DMS 273 (cell line): ENCODE results near the gene CCDC102B.
A peak's percentile ranks its signal among the peaks of the same experiment; 100 is the strongest.
"Not testable (repeated sequence)": the region's sequence is repeated elsewhere in the genome, so short reads cannot be mapped to it uniquely, and the experiment has no call there.

Experiments
- DNase-seq: peaks from one replicate; lab custom pipeline; 2025; ENCODE audit not compliant: unreplicated experiment; lab: John Stamatoyannopoulos, UW

The CCDC102B gene

DNA sequence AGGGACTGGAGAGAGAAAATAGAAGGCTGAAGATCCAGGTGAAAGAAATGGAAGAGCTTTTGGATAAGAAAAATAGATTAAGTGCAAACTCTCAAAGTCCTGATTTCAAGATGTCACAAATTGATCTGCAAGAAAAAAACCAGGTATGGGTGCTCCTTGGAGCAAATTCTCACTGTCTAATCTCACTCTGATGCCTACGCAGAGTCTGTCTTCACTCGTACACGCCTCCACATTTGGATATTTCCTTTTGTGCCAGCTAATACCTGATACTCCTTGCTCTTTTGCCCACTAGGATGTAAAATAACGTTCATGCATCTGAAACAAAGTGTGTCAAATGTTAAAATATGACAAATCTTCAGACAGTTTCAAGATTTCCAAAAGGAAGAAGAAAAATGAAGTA lies 99.4 kb downstream of the CCDC102B start:
- no peak for DNase-seq

DNA sequence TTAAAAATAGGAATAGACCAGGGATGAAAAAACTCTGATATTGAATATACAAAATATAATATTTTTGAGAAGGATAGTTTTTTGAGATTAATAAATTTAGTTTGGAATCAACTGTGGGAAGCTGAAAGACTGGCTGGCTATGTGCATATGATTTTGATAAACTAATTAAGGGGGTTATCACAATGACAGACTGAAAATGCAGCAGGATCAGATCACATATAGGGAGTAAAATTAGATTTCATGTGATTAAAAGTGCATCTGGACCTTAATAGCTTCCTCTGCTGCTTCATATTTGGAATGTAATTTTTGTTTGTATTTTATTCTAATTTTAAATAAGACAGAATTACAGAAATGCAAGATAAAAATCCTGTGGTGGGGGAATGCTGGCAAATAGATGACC lies 111.7 kb downstream of the CCDC102B start:
- no peak for DNase-seq

DNA sequence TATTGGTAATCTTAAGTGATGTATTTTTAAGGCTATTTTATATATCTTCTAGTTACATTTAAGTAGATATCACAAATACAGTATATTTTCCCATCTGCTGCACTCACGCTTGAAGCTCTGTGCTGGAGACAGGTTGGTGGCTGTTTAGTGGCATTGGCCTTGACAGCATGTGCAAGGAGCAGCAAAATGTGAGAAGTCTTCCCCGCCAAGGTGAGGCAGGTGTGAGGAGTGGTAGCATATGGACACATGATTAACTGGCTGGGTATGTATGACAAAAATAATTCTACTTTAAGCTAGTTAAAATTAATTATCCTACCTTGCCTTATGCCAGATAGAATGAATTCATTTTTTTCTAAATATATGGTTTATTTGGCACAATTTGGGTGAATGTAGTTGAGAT lies 117.2 kb downstream of the CCDC102B start:
- no peak for DNase-seq

DNA sequence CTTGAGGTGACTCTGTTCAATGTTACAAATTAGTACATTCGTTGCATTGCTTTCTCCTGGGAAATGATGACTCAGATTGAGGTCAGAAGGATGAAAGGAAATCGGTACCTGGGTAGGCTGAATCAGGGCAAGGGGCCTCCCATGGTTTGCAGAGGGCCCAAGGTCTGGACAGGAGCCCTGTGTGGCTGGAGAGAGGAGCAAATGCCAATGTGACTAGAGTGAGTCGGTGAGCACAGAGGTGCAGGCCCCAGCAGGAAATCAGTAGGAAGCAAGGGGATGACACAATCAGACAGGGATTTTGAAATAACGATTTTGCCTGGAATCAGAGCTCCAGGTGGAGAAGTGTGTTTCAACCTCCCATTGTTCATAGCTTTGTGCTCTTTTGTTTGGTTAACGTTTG lies 118.9 kb downstream of the CCDC102B start:
- no peak for DNase-seq

DNA sequence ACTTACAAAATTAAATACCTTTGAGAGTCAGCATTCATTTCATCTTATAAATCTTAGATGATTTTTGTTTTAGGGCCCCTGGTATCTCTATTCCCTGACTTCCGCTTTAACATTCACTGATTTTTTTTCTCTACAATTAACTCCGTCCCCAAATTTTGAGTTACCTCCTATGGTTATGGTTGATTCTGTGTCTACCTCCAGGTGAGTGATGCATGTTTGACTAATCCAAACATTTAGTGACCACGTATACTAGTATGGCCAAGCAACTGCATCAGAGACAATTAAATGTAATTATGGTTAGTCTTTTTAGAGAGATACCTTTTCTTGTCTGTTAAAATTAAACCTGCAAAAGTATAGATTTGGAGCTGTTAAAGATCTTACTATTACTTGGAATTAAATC lies 120.3 kb downstream of the CCDC102B start:
- DNase-seq, result no peak

DNA sequence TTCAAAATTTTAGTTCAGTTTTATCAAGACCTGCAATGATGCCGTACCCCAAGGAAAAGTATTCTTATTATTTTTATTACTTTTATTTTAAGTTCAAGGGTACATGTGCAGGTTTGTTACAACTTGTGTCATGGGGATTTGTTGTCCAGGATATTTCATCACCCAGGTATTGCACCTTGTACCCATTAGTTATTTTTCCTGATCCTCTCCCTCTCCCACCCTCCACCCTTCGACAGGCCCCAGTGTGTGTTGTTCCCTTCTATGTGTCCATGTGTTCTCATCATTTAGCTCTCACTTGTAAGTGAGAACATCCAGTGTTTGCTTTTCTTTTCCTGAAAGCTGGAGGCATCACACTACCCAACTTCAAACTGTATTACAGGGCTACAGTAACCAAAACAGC lies 122.0 kb downstream of the CCDC102B start:
- DNase-seq, result no peak

DNA sequence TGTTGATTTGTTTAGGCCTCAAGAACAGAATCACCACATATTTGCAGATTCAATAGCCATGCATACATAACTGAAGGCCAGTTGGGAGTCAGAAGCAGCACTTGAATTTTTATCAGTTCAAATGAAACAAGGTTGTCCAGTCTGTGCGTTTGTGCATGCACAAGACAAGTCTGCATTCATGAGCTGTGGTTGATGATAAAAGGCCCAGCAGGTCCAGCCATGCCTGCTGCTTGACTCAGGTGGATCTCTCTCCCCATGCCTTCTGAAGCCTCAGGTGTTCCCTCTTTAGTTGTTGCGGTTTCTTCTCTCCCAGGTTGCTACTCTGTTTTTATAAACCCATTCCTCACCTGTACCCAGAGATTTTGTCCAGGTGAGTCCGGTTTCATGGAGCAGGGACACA lies 124.5 kb downstream of the CCDC102B start:
- DNase-seq, result no peak

DNA sequence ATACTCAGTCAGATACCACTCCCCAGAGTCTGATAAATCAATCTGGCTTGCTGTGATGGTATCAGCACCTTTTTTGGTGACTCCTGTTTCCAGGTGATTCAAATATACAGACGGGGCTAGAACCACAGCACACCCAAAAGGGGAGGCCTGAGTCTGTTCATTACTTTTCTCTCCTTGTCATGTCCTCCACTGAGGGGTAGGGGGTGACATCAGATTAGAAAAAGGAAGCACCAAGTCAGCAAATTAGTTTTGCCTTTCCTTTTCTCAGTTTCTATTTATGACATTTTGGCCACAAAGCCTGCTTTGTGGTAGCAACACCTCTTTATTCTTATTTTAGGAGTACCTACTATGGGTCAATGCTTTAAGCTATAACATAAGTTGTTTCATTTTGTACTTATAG lies 127.4 kb downstream of the CCDC102B start:
- DNase-seq, result peak; percentile 60

DNA sequence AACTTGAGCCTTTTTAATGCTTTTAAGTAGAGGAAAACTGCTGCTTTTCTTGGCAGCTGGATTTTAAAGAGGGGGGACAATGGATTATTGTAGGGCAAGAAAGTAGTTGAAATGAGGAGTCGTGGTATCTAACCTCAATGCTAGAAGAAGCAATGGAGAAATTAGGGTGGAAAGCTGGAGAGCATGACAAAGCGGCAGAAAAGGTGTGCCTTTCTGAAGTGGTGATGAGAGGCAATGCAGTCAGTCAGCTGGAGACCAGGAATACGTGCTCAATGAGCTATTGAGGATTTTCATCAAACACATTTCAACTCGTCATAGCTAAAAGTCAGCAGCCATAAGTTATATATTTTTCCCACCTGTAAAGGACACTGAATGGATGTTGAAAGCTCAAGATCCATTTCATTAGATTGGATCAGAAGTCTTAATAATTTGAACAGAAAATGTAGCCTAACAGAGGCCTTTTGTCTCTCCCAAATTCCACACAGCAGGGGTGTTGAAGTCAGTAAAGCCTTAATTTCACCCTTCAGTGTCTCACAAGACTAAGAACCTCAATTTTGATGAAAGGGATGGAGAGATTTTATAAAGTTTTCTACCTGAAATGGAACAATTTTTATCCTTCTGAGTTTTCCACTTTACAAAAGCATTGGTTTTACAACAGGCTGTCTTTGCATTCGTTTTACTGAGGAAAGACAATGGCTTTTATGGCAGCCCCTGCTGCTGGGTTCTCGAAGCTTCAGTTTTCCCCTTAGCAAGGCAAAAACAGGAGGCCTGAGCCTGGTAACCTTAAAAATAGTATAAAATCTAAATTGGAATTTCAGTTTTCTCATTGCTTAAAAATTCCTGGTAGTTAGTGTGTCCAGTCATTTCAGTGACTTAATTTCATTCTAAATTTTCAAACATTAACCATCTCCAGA lies 131.1 kb downstream of the CCDC102B start:
- DNase-seq, result no peak

DNA sequence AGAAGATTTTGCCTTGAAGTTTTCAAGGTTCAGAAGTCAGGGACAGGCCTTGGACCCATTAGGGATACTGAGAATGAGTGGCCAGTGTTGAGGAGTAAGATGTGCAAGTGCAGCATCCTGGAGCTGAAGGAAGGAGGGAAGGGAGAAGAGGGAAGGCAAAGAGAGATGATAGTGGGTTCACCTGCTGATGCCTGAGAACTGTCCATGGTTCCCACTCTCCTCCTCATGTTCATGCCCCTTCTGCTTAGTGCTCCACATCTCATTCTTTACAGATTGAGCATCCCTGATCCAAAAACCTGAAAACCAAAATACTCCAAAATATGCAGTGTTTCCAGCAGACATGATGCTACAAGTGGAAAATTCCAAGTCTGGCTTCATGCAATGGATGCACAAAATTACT lies 137.8 kb downstream of the CCDC102B start:
- no peak for DNase-seq

DNA sequence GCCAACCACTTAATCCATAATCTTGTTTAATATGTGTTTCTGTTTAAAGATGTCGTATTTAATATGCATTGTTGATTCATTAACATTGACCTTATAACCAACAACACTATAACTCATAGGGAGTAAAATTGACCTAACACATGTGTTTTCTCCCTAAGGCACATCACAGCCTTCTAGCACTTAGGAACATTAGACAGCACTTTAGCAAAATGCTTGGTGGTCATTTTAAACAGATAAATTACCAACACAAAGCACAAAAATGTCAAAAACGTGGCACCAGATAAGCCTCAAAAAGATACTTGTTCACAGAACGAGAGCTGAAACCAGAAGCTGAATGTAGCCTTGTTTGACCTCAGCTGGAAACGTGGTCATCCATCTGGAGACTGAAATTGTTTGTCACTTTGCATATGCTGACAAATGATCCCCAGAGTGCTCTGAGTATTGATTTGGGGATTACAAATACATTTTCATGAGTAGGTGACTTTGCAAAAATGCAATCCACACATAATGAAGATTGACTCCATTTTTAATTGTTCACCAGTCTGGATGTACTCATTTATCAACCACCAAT lies 139.2 kb downstream of the CCDC102B start:
- peak; percentile 26 for DNase-seq

DNA sequence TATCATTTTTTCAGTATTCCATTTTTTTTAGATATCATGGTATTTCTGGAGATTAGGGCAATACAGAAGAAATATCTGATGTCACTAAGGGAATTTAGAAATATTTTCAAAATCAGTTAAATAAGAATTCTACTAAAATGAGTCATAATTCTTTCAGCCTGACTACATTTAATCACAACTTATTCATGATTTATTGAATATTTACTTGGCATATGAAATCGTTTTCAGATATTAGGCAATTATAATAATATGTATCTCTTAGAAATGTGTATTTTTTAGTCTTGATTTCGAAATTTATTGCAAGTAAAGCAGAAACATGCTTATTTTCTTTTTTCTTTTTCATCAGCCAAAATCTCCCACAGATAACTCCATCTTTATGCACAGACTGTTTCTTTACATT lies 142.2 kb downstream of the CCDC102B start:
- no peak for DNase-seq

DNA sequence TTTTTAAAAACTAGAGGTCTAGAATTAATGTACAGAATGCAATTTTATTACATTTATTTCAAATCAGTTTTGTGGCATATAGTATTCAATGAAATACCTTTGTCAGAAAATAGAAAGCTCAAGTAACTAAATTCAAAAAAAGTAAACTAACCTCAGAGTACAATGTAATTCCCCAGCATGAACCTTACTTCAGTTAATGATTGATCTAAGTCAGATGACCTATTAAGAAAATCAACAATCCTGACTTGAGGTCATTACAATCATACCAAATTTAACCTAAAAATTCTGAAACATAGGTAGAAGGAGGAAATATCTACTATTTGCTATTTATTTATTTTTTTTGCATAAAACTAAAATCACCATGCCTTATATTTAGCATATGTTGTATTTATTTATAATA lies 142.9 kb downstream of the CCDC102B start:
- DNase-seq, result no peak

DNA sequence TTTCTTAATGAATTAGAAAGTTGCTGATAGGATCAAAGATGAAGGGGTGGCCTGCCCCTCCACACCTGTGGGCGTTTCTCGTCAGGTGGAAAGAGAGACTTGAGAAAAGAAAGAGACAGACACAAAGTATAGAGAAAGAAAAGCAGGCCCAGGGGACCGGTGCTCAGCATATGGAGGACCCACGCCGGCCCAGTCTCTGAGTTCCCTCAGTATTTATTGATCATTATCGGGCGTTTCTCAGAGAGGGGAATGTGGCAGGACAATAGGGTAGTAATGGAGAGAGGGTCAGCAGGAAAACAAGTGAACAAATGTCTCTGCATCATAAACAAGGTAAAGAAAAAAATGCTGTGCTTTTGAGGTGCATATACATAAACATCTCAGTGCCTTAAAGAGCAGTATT lies 144.3 kb downstream of the CCDC102B start:
- no peak for DNase-seq

DNA sequence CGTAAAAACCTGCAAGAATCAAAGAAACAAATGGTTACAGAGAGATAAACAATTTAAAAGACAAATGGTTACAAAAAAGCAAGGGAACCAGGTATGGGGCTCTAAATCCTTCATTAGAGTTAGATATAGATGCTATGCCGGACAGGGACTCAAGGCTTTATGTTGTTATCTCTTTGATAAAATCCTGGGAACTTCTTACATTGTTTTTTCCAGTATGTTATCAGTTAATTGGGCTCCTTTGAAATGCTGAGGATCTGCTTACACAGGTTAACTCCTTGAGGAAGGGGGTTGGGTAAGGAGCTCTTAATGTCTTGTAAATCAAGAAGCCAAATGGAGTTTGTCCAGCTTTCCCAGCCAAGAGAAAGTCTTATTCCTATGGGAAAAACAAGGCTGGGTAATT lies 146.0 kb downstream of the CCDC102B start:
- not testable (repeated sequence) for DNase-seq

DNA sequence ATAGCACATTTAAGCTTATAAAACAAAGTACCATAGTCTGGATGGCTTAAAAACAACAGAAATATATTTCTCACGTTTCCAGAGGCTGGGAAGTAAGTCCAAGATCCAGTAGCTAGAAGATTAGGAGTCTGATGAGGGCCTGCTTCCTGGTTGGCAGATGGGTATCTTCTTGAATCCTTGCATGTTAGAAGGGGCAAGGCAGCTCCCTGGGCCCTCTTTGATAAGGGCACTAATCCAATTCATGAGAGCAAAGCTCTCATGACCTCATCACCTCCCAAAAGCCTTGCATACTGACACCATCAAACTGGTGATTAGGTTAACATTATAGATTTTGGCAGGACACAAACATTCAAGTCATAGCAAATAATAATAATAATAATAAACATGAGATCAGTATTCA lies 146.4 kb downstream of the CCDC102B start:
- peak; percentile 9 for DNase-seq

DNA sequence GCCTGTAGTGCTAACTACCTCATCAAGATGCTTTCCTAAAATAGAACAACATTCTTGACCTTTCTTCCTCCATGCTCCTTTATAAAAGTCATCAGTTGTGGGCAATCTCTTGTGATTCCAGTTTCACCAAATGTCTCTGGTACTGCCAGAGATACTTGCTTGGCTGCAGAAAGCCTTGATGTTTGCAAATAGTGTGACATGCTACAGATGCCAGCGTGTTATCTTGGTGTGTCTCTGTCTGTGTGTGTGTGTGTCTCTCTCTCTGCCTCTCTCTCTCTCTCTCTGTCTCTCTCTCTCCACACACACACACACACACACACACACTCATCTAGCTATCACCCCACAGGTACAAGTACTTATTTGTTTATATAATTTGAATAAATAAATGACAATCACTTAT lies 146.9 kb downstream of the CCDC102B start:
- DNase-seq, result no peak

DNA sequence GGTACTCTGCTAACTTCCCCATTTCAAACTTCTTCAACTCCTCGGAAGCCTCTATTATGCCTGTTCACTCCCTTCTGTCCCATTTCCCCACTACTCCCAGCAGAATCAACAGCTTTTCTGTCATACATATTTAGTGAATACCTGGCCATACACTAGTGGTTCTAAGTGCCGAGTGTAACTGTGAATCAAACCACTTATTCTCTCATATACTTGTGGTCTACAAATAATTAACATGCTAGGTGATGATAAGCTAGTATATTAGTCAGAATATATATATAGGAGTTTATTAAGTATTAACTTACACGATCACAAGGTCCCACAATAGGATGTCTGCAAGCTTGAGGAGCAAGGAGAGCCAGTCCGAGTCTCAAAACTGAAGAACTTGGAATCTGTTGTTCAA lies 150.7 kb downstream of the CCDC102B start:
- DNase-seq, result no peak

DNA sequence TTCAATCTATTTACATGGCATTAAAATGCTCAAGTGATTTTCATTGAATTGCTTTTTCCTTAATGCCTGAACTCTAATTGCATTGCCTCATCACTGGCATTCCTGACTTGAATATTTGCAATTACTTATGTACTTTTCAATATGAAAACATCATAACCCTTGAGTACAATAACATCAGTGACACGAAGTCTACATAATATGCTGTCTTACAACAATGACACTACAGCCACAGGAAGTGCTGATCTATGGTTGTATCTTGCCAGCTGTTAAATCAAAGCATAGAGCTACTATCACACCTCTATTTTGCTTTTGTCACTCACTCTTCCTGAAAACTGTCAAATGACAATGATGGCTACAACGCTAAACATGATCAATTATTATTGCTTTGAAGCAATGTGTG lies 156.9 kb downstream of the CCDC102B start:
- no peak for DNase-seq

DNA sequence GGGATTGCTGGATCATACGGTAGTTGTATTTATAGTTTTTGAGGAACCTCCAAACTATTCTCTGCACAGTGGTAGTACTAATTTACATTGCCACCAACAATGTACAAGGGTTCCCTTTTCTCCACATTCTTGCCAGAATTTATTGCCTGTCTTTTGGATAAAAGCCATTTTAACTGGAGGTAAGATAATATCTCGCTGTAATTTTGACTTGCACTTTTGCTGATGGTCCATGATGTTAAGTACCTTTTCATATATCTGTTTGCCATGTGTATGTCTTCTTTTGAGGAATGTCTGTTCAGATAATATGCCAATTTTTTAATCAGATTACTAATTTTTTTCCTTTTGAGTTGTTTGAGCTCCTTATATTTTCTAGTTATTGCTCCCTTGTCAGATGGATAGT lies 158.8 kb downstream of the CCDC102B start:
- no peak for DNase-seq

DNA sequence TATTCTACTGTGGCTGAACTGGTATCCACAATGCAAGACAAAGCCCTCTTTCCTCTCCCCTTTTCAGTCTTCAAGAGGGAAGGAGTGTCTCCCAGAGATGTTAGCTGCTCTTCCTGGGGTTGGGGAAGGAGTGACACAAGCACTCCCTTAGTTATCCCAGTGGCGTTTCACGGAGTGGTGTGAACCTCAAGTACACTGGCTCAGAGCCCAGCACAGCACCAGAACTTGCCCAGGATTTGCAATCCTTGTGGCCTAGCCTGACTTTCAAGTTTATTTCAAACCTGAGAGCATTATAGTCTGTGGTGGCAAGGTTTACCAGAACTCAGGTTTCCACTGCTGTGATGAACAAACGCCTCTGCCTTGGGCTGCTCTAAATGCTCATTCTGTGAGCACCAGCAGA lies 162.5 kb downstream of the CCDC102B start:
- no peak for DNase-seq

DNA sequence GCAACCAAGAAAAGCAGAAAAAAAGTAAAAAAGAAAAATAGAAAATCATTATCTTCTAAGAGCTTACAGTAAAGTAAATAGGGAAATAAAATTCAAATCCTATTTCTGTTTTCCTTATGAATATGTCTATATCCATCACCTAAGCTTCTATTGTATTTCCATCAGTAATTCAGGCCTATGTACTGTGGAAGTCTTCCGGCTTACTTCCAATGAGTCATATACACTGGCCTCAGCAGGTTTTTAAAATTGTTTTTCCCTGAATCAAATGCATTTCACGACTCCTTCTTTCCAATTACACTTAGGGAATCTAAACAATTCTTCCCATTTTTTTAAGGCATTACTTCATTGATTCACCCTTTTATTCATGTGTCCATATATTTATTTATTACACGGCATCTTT lies 164.7 kb downstream of the CCDC102B start:
- no peak for DNase-seq

DNA sequence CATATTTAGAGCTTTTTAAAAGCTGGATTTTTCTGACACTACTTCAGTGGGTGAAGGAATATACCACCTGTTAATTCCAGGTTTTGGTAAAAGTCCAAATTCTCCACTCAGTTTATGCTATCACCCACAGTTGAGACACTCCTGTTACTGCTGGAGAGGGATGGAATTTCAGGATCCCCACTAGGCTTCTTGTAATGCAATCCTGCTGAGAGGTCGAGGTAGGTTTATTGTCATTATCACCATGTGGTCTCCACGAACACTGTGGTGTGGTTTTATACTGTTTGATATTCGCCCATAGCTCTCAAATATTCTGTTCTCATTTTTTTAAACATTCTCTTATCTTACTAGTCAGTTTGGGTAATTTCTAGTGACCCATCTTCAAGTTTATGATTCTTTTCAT lies 167.9 kb downstream of the CCDC102B start:
- DNase-seq, result no peak
